ENCODE measurements around the gene SLC16A12.
"Not testable (repeated sequence)": the region's sequence is repeated elsewhere in the genome, so short reads cannot be mapped to it uniquely, and the experiment has no call there.

SLC16A12 gene

GRCh38 chr10:89393898-89394297 is 141.5 kb downstream of the SLC16A12 start:
- no peak for DNase-seq

DNA sequence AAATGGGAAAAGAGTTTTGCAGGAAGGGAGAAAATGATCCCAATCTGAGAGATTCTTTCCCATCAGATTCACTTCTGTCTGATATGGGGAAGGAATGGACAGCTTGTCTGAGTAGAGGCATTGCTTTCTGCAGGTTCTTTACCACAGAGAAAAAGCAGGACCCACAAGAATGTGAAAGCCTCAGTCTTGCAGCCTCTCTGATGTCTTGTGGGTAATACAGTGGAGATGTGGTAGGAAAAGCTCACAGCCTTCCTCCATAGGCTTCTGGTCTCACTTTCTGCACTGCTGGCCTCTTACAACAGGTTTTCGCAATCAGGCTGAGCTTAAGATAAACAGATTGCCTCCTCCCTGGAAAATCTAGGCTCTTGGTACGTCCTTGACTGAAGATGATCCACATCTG is 142.4 kb downstream of the SLC16A12 start:
- DNase-seq = peak in 14 of 56 donors; percentile 7 to 39 (median 19)

GRCh38 chr10:89391907-89392756 is 143.3 kb downstream of the SLC16A12 start, which contains the start of gene IFIT1:
IFIT1 (plus strand) TSS chr10:89392623; CDS start chr10:89392713, 90 bp downstream.
- peak in 45 of 56 donors; percentile 8 to 85 (median 48) for DNase-seq

DNA sequence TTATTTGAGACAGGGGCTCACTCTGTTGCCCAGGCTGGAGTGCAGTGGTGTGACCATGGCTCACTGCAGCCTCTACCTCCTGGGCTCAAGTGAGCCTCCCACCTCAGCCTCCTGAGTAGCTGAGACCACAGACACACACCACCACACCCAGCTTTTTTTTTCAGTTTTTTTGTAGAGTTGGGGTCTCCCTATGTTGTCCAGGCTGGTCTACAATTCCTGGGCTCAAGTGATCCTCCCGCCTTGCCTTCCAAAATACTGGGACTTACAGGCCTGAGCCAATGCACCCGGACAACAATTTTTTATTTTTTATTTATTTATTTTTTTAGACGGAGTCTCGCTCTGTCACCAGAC is 144.2 kb downstream of the SLC16A12 start:
- DNase-seq = not testable (repeated sequence)

- DNase-seq = no peak
These were observed 144.7 kb downstream of the SLC16A12 start for GRCh38 chr10:89390476-89391225.

- DNase-seq = peak in 3 of 56 donors; percentile 5 to 21 (median 14)
These were observed 146.1 kb downstream of the SLC16A12 start for GRCh38 chr10:89389254-89389653.

DNA sequence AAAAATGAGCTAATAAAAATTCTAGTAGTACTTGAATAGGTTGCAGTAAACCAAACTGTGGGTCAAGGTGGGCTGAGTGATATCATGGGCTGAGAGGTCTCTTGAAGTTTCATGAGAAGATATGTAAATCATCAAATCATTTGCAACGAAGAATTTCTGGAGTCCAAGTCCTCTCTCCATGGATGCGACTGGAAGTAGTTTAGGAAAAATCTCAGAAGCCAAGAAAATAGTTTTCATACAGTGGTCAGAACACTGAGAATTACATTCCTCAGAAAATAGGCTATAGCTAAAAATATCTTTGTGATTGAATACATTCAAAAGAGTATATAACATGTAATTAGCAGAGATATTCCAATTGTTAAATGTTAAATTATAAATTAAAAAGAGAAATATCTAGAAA is 146.6 kb downstream of the SLC16A12 start:
- no peak for DNase-seq

GRCh38 chr10:89384474-89385340 is 150.7 kb downstream of the SLC16A12 start:
- DNase-seq = no peak

DNA sequence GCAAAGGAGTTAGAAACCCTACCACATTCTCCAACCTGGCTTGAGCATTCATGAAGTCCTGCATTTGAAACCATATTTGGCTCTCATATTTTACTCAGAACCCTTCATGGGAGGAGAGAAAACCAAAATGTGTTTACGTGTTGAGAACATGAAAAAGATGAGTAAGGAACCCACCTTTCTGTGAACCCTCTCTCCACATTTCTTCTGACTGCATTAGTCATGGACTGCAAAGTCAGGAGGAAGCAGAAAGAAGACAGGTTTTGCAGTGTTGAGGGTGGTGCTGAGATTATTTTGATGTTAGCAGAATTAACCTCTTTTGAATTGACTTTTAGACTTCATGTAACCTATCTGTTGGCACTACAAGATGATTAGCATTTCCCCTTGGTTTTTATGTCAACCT is 152.6 kb downstream of the SLC16A12 start:
- DNase-seq = no peak
